ENCODE data around the gene HYOU1.
"Not testable (repeated sequence)": the region's sequence is repeated elsewhere in the genome, so short reads cannot be mapped to it uniquely, and the experiment has no call there.

The HYOU1 gene

DNA sequence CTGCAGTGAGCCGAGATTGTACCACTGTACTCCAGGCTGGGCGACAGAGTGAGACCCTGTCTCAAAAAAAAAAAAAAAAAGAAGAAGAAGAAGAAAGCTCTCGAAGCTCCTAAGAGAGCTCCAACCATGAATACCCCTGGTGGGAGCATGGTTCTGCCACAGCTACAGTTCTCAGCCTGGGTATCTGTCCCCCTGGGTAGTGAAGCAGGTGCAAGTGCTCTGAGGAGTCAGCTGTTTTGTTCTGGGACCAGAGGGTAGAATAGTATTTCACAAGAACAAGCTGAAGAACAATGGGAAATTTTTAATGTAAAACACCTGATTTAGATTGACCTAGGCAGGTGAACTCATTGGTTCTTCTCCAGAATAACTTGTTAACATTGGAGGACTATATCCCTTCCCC, 4.3 kb upstream of the HYOU1 start:
- TF ChIP-seq, protein P1, sequence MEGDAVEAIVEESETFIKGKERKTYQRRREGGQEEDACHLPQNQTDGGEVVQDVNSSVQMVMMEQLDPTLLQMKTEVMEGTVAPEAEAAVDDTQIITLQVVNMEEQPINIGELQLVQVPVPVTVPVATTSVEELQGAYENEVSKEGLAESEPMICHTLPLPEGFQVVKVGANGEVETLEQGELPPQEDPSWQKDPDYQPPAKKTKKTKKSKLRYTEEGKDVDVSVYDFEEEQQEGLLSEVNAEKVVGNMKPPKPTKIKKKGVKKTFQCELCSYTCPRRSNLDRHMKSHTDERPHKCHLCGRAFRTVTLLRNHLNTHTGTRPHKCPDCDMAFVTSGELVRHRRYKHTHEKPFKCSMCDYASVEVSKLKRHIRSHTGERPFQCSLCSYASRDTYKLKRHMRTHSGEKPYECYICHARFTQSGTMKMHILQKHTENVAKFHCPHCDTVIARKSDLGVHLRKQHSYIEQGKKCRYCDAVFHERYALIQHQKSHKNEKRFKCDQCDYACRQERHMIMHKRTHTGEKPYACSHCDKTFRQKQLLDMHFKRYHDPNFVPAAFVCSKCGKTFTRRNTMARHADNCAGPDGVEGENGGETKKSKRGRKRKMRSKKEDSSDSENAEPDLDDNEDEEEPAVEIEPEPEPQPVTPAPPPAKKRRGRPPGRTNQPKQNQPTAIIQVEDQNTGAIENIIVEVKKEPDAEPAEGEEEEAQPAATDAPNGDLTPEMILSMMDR (IDR thresholded peaks at IDR 0.05; ENCODE audit: low read depth, low read length): no peak
- Histone ChIP-seq H3K9me3 (ENCODE audit: severe bottlenecking) (no peaks in the 10 kb centered on the region), H3K27me3 (ENCODE audit: insufficient read depth, low read depth, severe bottlenecking) (no peaks in the 10 kb centered on the region), H3K36me3 (no peaks in the 10 kb centered on the region), H3K4me3 (ENCODE audit: low read depth, low read length) (no peak overlapping the region), H3K27ac (no peak overlapping the region)
- no peak for DNase-seq

GRCh38 chr11:119059128-119059527, 2.1 kb upstream of the HYOU1 start:
- not testable (repeated sequence) for H3K27me3 ChIP-seq (ENCODE audit: insufficient read depth, low read depth, severe bottlenecking); DNase-seq; H3K9me3 ChIP-seq (ENCODE audit: severe bottlenecking); H3K27ac ChIP-seq; H3K4me3 ChIP-seq (ENCODE audit: low read depth, low read length)
- H3K36me3 ChIP-seq: peaks cover 16% of the 10 kb centered on the region

DNA sequence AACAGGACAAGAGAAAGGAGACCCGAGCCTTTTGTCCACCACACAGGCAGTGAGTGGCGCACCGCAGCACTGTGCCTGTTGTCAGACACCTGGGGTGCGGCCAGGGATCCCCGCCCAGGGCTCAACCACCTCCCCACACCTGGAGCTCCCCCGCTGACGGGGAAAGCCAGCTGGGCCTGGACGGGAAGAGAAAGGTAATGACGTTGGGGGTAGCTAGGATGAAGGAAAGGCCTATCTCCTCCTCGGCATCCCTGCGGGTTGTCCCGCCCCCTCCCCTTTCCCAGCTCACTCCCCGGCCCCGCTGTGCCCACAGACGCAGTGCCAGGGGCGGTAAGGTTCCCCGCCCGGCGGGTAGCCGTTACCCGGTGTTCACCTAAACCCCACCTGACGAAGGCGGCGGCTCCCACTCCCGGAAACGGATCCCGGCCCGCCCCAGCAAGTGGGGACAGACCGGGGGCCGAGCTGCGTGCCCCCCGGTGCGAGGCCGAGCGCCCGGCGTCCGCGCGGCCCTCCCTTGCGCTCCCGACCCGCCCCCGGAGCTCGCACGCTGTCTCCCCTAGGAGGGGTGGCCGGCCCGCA, 495 bp downstream of the HYOU1 start:
- DNase-seq: peak; percentile 31
- TF ChIP-seq, protein P1 (IDR thresholded peaks at IDR 0.05; ENCODE audit: low read depth, low read length): no peak
- Histone ChIP-seq H3K27ac (peak overlapping the region; percentile 86), H3K4me3 (ENCODE audit: low read depth, low read length) (peak overlapping the region; percentile 76), H3K9me3 (ENCODE audit: severe bottlenecking) (no peaks in the 10 kb centered on the region), H3K36me3 (peaks cover 43% of the 10 kb centered on the region), H3K27me3 (ENCODE audit: insufficient read depth, low read depth, severe bottlenecking) (no peaks in the 10 kb centered on the region)

DNA sequence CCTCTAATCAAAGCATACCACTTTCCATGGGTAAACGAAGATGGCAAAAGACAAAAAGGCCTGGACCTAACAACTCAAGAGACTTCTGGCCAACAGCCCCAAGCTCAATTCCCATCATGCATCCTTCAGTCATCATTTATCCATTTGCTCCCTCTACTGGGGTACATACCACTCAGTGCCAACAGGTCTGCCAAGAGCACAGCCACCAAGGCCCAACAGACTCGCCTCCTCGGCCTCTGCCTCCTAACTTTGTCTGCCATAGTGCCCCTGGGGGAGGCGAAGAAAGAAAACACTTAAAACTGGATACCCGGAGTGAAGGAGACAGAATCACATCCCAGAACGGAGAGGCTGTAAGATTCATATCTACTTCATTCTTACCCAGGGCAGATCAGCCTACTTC, 1.1 kb downstream of the HYOU1 start:
- Histone ChIP-seq H3K27me3 (ENCODE audit: insufficient read depth, low read depth, severe bottlenecking) (no peaks in the 10 kb centered on the region), H3K4me3 (ENCODE audit: low read depth, low read length) (peak overlapping the region; percentile 76), H3K27ac (peak overlapping the region; percentile 86), H3K9me3 (ENCODE audit: severe bottlenecking) (no peaks in the 10 kb centered on the region), H3K36me3 (peaks cover 49% of the 10 kb centered on the region)
- no peak for DNase-seq
- TF ChIP-seq, protein P1 (IDR thresholded peaks at IDR 0.05; ENCODE audit: low read depth, low read length): no peak

- no peaks in the 10 kb centered on the region for H3K9me3 ChIP-seq (ENCODE audit: severe bottlenecking)
- TF ChIP-seq, protein P1 (IDR thresholded peaks at IDR 0.05; ENCODE audit: low read depth, low read length): no peak
- no peak overlapping the region for H3K27ac ChIP-seq
- no peak for DNase-seq
- no peaks in the 10 kb centered on the region for H3K27me3 ChIP-seq (ENCODE audit: insufficient read depth, low read depth, severe bottlenecking)
- H3K4me3 ChIP-seq (ENCODE audit: low read depth, low read length): no peak overlapping the region
- H3K36me3 ChIP-seq: peaks cover 54% of the 10 kb centered on the region
Measured at GRCh38 chr11:119054418-119054817, 2.6 kb downstream of the HYOU1 start.

- Histone ChIP-seq H3K27me3 (ENCODE audit: insufficient read depth, low read depth, severe bottlenecking) (no peaks in the 10 kb centered on the region), H3K9me3 (ENCODE audit: severe bottlenecking) (no peaks in the 10 kb centered on the region), H3K36me3 (peaks cover 76% of the 10 kb centered on the region), H3K27ac (no peak overlapping the region), H3K4me3 (ENCODE audit: low read depth, low read length) (no peak overlapping the region)
- TF ChIP-seq, protein P1 (IDR thresholded peaks at IDR 0.05; ENCODE audit: low read depth, low read length): no peak
- no peak for DNase-seq
Measured at GRCh38 chr11:119052163-119052814, 4.7 kb downstream of the HYOU1 start.
